Tibial nerve (tissue), 4 donors: ENCODE data around the gene SIMC1.

ENCODE experiments used
- CTCF ChIP-seq, 5 experiments: fragments of 200-600 bp in 3 of 5; fragments of 450-650 bp in 2 of 5; sonication (generic) in 3 of 5; IDR thresholded peaks; one replicate each; pipeline ENCODE4 v1.5.1; 2016 to 2019; ENCODE audit warnings: antibody characterized with exemption in 5 of 5, mild to moderate bottlenecking in 3 of 5, moderate library complexity in 2 of 5
- EP300 ChIP-seq, 2 donors: sonication (generic); formaldehyde crosslinking; IDR thresholded peaks; one replicate each; pipeline ENCODE4 v1.6.1; 2017; ENCODE audit warnings: antibody characterized with exemption in 2 of 2, mild to moderate bottlenecking in 1 of 2

- no peak for TF ChIP-seq EP300 (IDR thresholded peaks at IDR 0.05)
- TF ChIP-seq CTCF (IDR thresholded peaks at IDR 0.05): no peak
Observed at GRCh38 chr5:176381423-176381822, 143.2 kb downstream of the SIMC1 start.
